IMR-90 (cell line): ENCODE results near the gene TTI1. TPM values are rescaled to one million over a fixed set of nuclear protein-coding genes. Genes with fewer than 3 reads are reported as not detected.

Source experiments
- ATAC-seq: fragments of 200-7000 bp; cut with Tn5 transposase; 2 replicates; pipeline ENCODE4 v1.9.1; 2020; ENCODE audit warnings: low read depth, mild to moderate bottlenecking, moderate library complexity
- BruUV-seq: library from RNA; stranded (reverse); fragments of 400-500 nt; replicated peaks from 2 replicates; lab custom pipeline; 2021; lab: Mats Ljungman, UMichigan
- CTCF ChIA-PET: fragments of 300-600 bp; formaldehyde crosslinking; extraction: SDS; loops from one replicate; lab custom pipeline; 2021; ENCODE audit warnings: antibody characterized with exemption; lab: Yijun Ruan, JAX
- POLR2A ChIA-PET: fragments of 300-600 bp; sonication (Branson Sonifier 250); formaldehyde crosslinking; loops from one replicate; lab custom pipeline; 2022; ENCODE audit warnings: antibody characterized with exemption; ENCODE audit not compliant: unreplicated experiment; lab: Charles Lee
- DNase-seq: peaks from one replicate; pipeline ENCODE4 v3.0.0; 2013
- H2AFZ ChIP-seq: replicated peaks from 2 replicates; pipeline ENCODE3; 2013; ENCODE audit warnings: low read length, mild to moderate bottlenecking; ENCODE audit not compliant: poor library complexity
- H2AK5ac ChIP-seq: 2 replicates; pipeline ENCODE4 v1.6.1; 2013; ENCODE audit warnings: low read depth, low read length, inconsistent platforms
- H2AK9ac ChIP-seq: replicated peaks from 2 replicates; pipeline ENCODE3; 2013; ENCODE audit warnings: mild to moderate bottlenecking, low read depth, low read length, moderate library complexity; ENCODE audit not compliant: poor library complexity
- H2BK120ac ChIP-seq: 2 replicates; pipeline ENCODE4 v1.6.1; 2013; ENCODE audit warnings: low read depth, low read length, inconsistent platforms
- H2BK15ac ChIP-seq: 3 replicates; pipeline ENCODE4 v1.6.1; 2013; ENCODE audit warnings: low read depth, low read length, inconsistent platforms
- H2BK20ac ChIP-seq: 2 replicates; pipeline ENCODE4 v1.6.1; 2013; ENCODE audit warnings: low read depth, mild to moderate bottlenecking, inconsistent platforms, low read length, moderate library complexity
- H2BK5ac ChIP-seq: 2 replicates; pipeline ENCODE4 v1.6.1; 2013; ENCODE audit warnings: mild to moderate bottlenecking, low read depth, low read length, inconsistent platforms; ENCODE audit not compliant: poor library complexity, severe bottlenecking
- H3K14ac ChIP-seq: replicated peaks from 2 replicates; pipeline ENCODE4 v1.6.1; 2013; ENCODE audit warnings: low read depth, low read length, inconsistent platforms
- H3K18ac ChIP-seq: 2 replicates; pipeline ENCODE4 v1.6.1; 2013; ENCODE audit warnings: low read depth, low read length, control low read depth
- H3K23ac ChIP-seq: 2 replicates; pipeline ENCODE4 v1.6.1; 2013; ENCODE audit warnings: low read depth, low read length, inconsistent platforms
- H3K27ac ChIP-seq: 2 replicates; pipeline ENCODE4 v1.5.1; 2013; ENCODE audit warnings: mild to moderate bottlenecking, control low read depth, low read length; ENCODE audit not compliant: insufficient read depth
- H3K27me3 ChIP-seq: 2 replicates; pipeline ENCODE4 v1.6.1; 2013; ENCODE audit warnings: low read length; ENCODE audit not compliant: control insufficient read depth, insufficient read depth
- H3K36me3 ChIP-seq: 2 replicates; pipeline ENCODE4 v1.6.1; 2013; ENCODE audit warnings: low read length, mixed read lengths; ENCODE audit not compliant: control insufficient read depth, insufficient read depth
- H3K4ac ChIP-seq: 2 replicates; pipeline ENCODE4 v1.6.1; 2013; ENCODE audit warnings: low read depth, low read length, inconsistent platforms
- H3K4me1 ChIP-seq: 2 replicates; pipeline ENCODE4 v1.6.1; 2013; ENCODE audit warnings: low read length, mixed read lengths; ENCODE audit not compliant: control insufficient read depth, insufficient read depth
- H3K4me2 ChIP-seq: 2 replicates; pipeline ENCODE4 v1.6.1; 2013; ENCODE audit warnings: low read depth, mild to moderate bottlenecking, control low read depth, low read length, moderate library complexity
- H3K4me3 ChIP-seq: 2 replicates; pipeline ENCODE4 v1.5.1; 2013; ENCODE audit warnings: low read depth, mild to moderate bottlenecking, control low read depth, low read length, moderate library complexity; ENCODE audit not compliant: insufficient read depth
- H3K56ac ChIP-seq: 2 replicates; pipeline ENCODE4 v1.6.1; 2013; ENCODE audit warnings: low read length, inconsistent platforms; ENCODE audit not compliant: insufficient read depth; ENCODE audit errors: extremely low read depth
- H3K79me1 ChIP-seq, 2 experiments: 2 replicates each; pipeline ENCODE4 v1.6.1; 2013; ENCODE audit warnings: low read length in 2 of 2, inconsistent platforms in 1 of 2, low read depth in 1 of 2
- H3K9ac ChIP-seq: 2 replicates; pipeline ENCODE4 v1.6.1; 2013; ENCODE audit warnings: low read depth, low read length, control low read depth
- H3K9me1 ChIP-seq: 2 replicates; pipeline ENCODE4 v1.6.1; 2013; ENCODE audit warnings: low read length, inconsistent platforms; ENCODE audit not compliant: insufficient read depth
- H3K9me3 ChIP-seq: 2 replicates; pipeline ENCODE4 v1.6.1; 2013; ENCODE audit warnings: low read length; ENCODE audit not compliant: control insufficient read depth, insufficient read depth
- H4K20me1 ChIP-seq: 2 replicates; pipeline ENCODE4 v1.6.1; 2013; ENCODE audit warnings: low read length, inconsistent platforms; ENCODE audit not compliant: insufficient read depth
- H4K5ac ChIP-seq: 2 replicates; pipeline ENCODE4 v1.6.1; 2013; ENCODE audit warnings: mild to moderate bottlenecking, low read depth, low read length, control low read depth
- H4K8ac ChIP-seq, 2 experiments: 2 replicates each; pipeline ENCODE4 v1.6.1; 2013; ENCODE audit warnings: low read depth in 2 of 2, low read length in 2 of 2, control low read depth in 1 of 2, inconsistent platforms in 1 of 2
- H4K91ac ChIP-seq: 2 replicates; pipeline ENCODE4 v1.6.1; 2013; ENCODE audit warnings: low read depth, low read length, inconsistent platforms; ENCODE audit not compliant: insufficient read depth
- BHLHE40 ChIP-seq: fragments of 150-350 bp; IDR thresholded peaks from 2 replicates; pipeline ENCODE4 v1.6.1; 2016; ENCODE audit warnings: mild to moderate bottlenecking, low read depth, low read length
- CEBPB ChIP-seq: IDR thresholded peaks from 2 replicates; pipeline ENCODE4 v1.6.1; 2012; ENCODE audit warnings: low read depth, low read length, improper control_type of control experiment
- CHD1 ChIP-seq: IDR thresholded peaks from 2 replicates; pipeline ENCODE4 v1.6.1; 2012; ENCODE audit warnings: low read depth, low read length, improper control_type of control experiment
- CTCF ChIP-seq: conservative IDR thresholded peaks from 2 replicates; pipeline ENCODE4 v1.5.1; 2012; ENCODE audit warnings: mild to moderate bottlenecking, low read depth, low read length, improper control_type of control experiment
- ELK1 ChIP-seq: fragments of 150-350 bp; IDR thresholded peaks from 2 replicates; pipeline ENCODE4 v1.6.1; 2016; ENCODE audit warnings: low read depth, mild to moderate bottlenecking, low read length, moderate library complexity, borderline replicate concordance
- MAFK ChIP-seq: IDR thresholded peaks from 2 replicates; pipeline ENCODE4 v1.6.1; 2012; ENCODE audit warnings: low read depth, low read length, improper control_type of control experiment
- MAZ ChIP-seq: IDR thresholded peaks from 2 replicates; pipeline ENCODE4 v1.6.1; 2012; ENCODE audit warnings: low read depth, mild to moderate bottlenecking, low read length, improper control_type of control experiment, moderate library complexity, borderline replicate concordance
- MXI1 ChIP-seq: IDR thresholded peaks from 2 replicates; pipeline ENCODE4 v1.6.1; 2012; ENCODE audit warnings: low read depth, mild to moderate bottlenecking, low read length, moderate library complexity, borderline replicate concordance
- POLR2A ChIP-seq: IDR thresholded peaks from 2 replicates; pipeline ENCODE4 v1.6.1; 2012; ENCODE audit warnings: mild to moderate bottlenecking, low read depth, low read length
- RAD21 ChIP-seq: IDR thresholded peaks from 2 replicates; pipeline ENCODE4 v1.6.1; 2012; ENCODE audit warnings: low read length, improper control_type of control experiment
- RCOR1 ChIP-seq: IDR thresholded peaks from 2 replicates; pipeline ENCODE4 v1.6.1; 2012; ENCODE audit warnings: mild to moderate bottlenecking, low read length, improper control_type of control experiment; ENCODE audit not compliant: insufficient replicate concordance
- SMC3 ChIP-seq: fragments of 150-350 bp; IDR thresholded peaks from 2 replicates; pipeline ENCODE4 v1.6.1; 2016; ENCODE audit warnings: low read depth, mild to moderate bottlenecking, antibody characterized with exemption, low read length, moderate library complexity
- USF2 ChIP-seq: fragments of 150-350 bp; IDR thresholded peaks from 2 replicates; pipeline ENCODE4 v1.6.1; 2017; ENCODE audit warnings: mild to moderate bottlenecking, antibody characterized with exemption, low read length, low read depth
- WGBS, 2 experiments: methylation state at CpG; one replicate each; pipeline versions ENCODE4 v1.1.5 to v1.1.7; 2013; ENCODE audit warnings: missing lambda C conversion rate in 2 of 2; ENCODE audit not compliant: insufficient read length in 1 of 2; ENCODE audit errors: extremely low coverage in 2 of 2; 5-methylcytosine and 5-hydroxymethylcytosine counted together
- dilution Hi-C: fragments of 300-500 bp; cut with HindIII; formaldehyde crosslinking; loops from one replicate; pipeline ENCODE4 v1.14.3; 2018; ENCODE audit warnings: low sequenced_read_pairs; ENCODE audit not compliant: unreplicated experiment
- in situ Hi-C: fragments of 300-500 bp; cut with MboI; formaldehyde crosslinking; loops from 3 replicates; pipeline ENCODE4 v1.14.3; 2019; ENCODE audit warnings: low sequenced_read_pairs, inconsistent platforms, mixed read lengths
- intact Hi-C: fragments of 100-400 bp; cut with micrococcal nuclease; formaldehyde crosslinking; loops from 2 replicates; pipeline ENCODE4 v1.10.0; 2022
- polyA plus RNA-seq, 3 experiments: library from polyadenylated mRNA; depleted of rRNA; stranded (reverse); fragments of >200 nt; gene quantifications; 2 replicates each; pipeline ENCODE4 v1.2.3, GENCODE V29; 2012; ENCODE audit warnings: low replicate concordance in 1 of 3
- total RNA-seq: library from RNA; depleted of rRNA; stranded (reverse); fragments of >200 nt; gene quantifications from 2 replicates; pipeline ENCODE4 v1.2.3, GENCODE V29; 2012

The TTI1 gene
- total and polyA plus RNA-seq, 2 of the 4 experiments (the other 2 are of a cell fraction), result 12.5 to 17.6 TPM

- H3K27ac ChIP-seq, result no peak overlapping the region
Observed at GRCh38 chr20:38057351-38057972, 24.2 kb upstream of the TTI1 start.

More at GRCh38 chr20:38057351-38057972, 24.2 kb upstream of the TTI1 start:
- H3K9me3 ChIP-seq, result no peaks in the 10 kb centered on the region
- no peak overlapping the region for H3K4ac ChIP-seq
- intact Hi-C loops (loop anchor here (1.0 to 5.0 kb wide), 5 partner anchors 108 to 493 kb away; partner anchors contain the start of gene TGM2), dilution Hi-C loops (no loop called here), in situ Hi-C loops (loop anchor here (5.0 to 10.0 kb wide), 3 partner anchors 165 to 493 kb away; no protein-coding TSS in a partner anchor)
- peak overlapping the region; percentile 49; the same call in 1 of the 2 replicates for H2AK5ac ChIP-seq
- no peak overlapping the region for H3K4me3 ChIP-seq
- no peak overlapping the region for H3K4me2 ChIP-seq
- H3K4me1 ChIP-seq, result peaks cover 6% of the 10 kb centered on the region
- no peak overlapping the region for H3K23ac ChIP-seq
- DNase-seq (peak; percentile 67), ATAC-seq (peak; percentile 94)
- CTCF ChIA-PET, result interaction anchor here (0.6 to 1.7 kb wide), 13 partner anchors 11 to 215 kb away, joined by 3 to 27 read pairs (median 3); no protein-coding TSS in a partner anchor
- H4K8ac ChIP-seq, result peak overlapping the region in 1 of 2 experiments; percentile 54; a peak in 1 of 4 replicates
- H4K5ac ChIP-seq, result no peak overlapping the region
- H3K27me3 ChIP-seq, result no peaks in the 10 kb centered on the region
- no peak overlapping the region for H2BK15ac ChIP-seq
- H2BK20ac ChIP-seq, result no peak overlapping the region
- peaks cover 27% of the 10 kb centered on the region for H3K36me3 ChIP-seq
- POLR2A ChIA-PET, result no interaction called here
- no peak overlapping the region for H2AFZ ChIP-seq
- no peak overlapping the region for H2BK120ac ChIP-seq
- H2BK5ac ChIP-seq, result no peak overlapping the region
- peaks cover 7% of the 10 kb centered on the region; the same call in 1 of the 2 replicates for H4K20me1 ChIP-seq
- no peak overlapping the region for H3K18ac ChIP-seq
- no peak overlapping the region for H4K91ac ChIP-seq
- no peak overlapping the region for H3K9ac ChIP-seq
- TF ChIP-seq POLR2A (no peak), MXI1 (no peak), RCOR1 (no peak), CEBPB (no peak), RAD21 (peak; percentile 90), USF2 (no peak), SMC3 (peak; percentile 90), MAFK (no peak), ELK1 (no peak), CHD1 (no peak), CTCF (peak; percentile 80), BHLHE40 (no peak), MAZ (no peak)
- no peak overlapping the region for H3K56ac ChIP-seq
- no TSS peak for BruUV-seq
- H2AK9ac ChIP-seq, result peak overlapping the region; percentile 21
- H3K14ac ChIP-seq, result no peak overlapping the region
- 0% methylated on average over 1 of the region's 7 CpGs; no CpG with 5 or more reads in 1 of the 2 experiments for WGBS, 2 experiments
- peaks cover 4% of the 10 kb centered on the region; the same call in 1 of the 2 replicates for H3K9me1 ChIP-seq
- H3K79me1 ChIP-seq, result peaks cover 39 to 52% of the 10 kb centered on the region in 2 experiments
